HepG2 (cell line): ENCODE measurements around the gene ARHGEF3. TPM values are rescaled to one million over a fixed set of nuclear protein-coding genes. Genes with fewer than 3 reads are reported as not detected.
A peak's percentile ranks its signal among the peaks of the same experiment; 100 is the strongest.

Experiments used
- BCL6 ChIP-seq: IDR thresholded peaks from 2 replicates; pipeline ENCODE4 v1.6.1; 2016; ENCODE audit warnings: missing genetic modification reagents, missing compliant biosample characterization
- EP300 ChIP-seq, 3 experiments: sonication (generic) in 1 of 3; formaldehyde crosslinking in 1 of 3; IDR thresholded peaks; 2 replicates each; pipeline versions ENCODE4 v1.5.1 to v1.6.1; 2011 to 2020; ENCODE audit warnings: low read depth in 2 of 3, low read length in 2 of 3, borderline replicate concordance in 1 of 3, improper control_type of control experiment in 1 of 3, mild to moderate bottlenecking in 1 of 3, missing genetic modification reagents in 1 of 3, moderate library complexity in 1 of 3
- FOXP4 ChIP-seq: sonication (generic); formaldehyde crosslinking; IDR thresholded peaks from 2 replicates; pipeline ENCODE4 v1.4.0; 2020; ENCODE audit warnings: missing genetic modification reagents
- ISL2 ChIP-seq: sonication (generic); formaldehyde crosslinking; IDR thresholded peaks from 2 replicates; pipeline ENCODE4 v1.5.0; 2020; ENCODE audit warnings: missing genetic modification reagents
- KAT8 ChIP-seq: IDR thresholded peaks from 2 replicates; pipeline ENCODE4 v1.6.1; 2016; ENCODE audit warnings: missing genetic modification reagents, missing compliant biosample characterization
- NCOA2 ChIP-seq: sonication (generic); formaldehyde crosslinking; IDR thresholded peaks from 2 replicates; pipeline ENCODE4 v1.8.0; 2022; ENCODE audit warnings: inconsistent platforms
- NCOR1 ChIP-seq: fragments of 200-600 bp; sonication (generic); IDR thresholded peaks from 2 replicates; pipeline ENCODE4 v1.7.0; 2017; ENCODE audit warnings: antibody characterized with exemption, low read length, borderline replicate concordance
- NR2F6 ChIP-seq, 2 experiments: IDR thresholded peaks; 2 replicates each; pipeline ENCODE4 v1.6.1; 2016; ENCODE audit warnings: antibody characterized with exemption in 1 of 2, mild to moderate bottlenecking in 1 of 2
- PATZ1 ChIP-seq: sonication (generic); formaldehyde crosslinking; IDR thresholded peaks from 2 replicates; pipeline ENCODE4 v1.4.0; 2020; ENCODE audit warnings: missing genetic modification reagents
- PAWR ChIP-seq: sonication (generic); formaldehyde crosslinking; IDR thresholded peaks from 2 replicates; pipeline ENCODE4 v1.4.0; 2020; ENCODE audit warnings: missing genetic modification reagents, mild to moderate bottlenecking, borderline replicate concordance
- REPIN1 ChIP-seq: sonication (generic); formaldehyde crosslinking; IDR thresholded peaks from 2 replicates; pipeline ENCODE4 v1.8.0; 2022; ENCODE audit warnings: missing genetic modification reagents, low read depth, mild to moderate bottlenecking, borderline replicate concordance
- RFX5 ChIP-seq: IDR thresholded peaks from 2 replicates; pipeline ENCODE4 v1.6.1; 2011; ENCODE audit warnings: low read depth, low read length, improper control_type of control experiment
- SOX6 ChIP-seq, 2 experiments: fragments of 450-650 bp in 1 of 2; sonication (generic) in 1 of 2; formaldehyde crosslinking in 1 of 2; IDR thresholded peaks; 2 replicates each; pipeline versions ENCODE4 v1.4.0 to v1.6.1; 2017 to 2020; ENCODE audit warnings: antibody characterized with exemption in 1 of 2, mild to moderate bottlenecking in 1 of 2, missing genetic modification reagents in 1 of 2
- ZBTB7B ChIP-seq: sonication (generic); formaldehyde crosslinking; IDR thresholded peaks from 2 replicates; pipeline ENCODE4 v1.4.0; 2020; ENCODE audit warnings: missing genetic modification reagents
- ZNF503 ChIP-seq: sonication (generic); formaldehyde crosslinking; IDR thresholded peaks from 2 replicates; pipeline ENCODE4 v1.4.0; 2020; ENCODE audit warnings: missing genetic modification reagents
- ZNF609 ChIP-seq: sonication (generic); formaldehyde crosslinking; IDR thresholded peaks from 2 replicates; pipeline ENCODE4 v1.4.0; 2020; ENCODE audit warnings: mild to moderate bottlenecking, missing genetic modification reagents, borderline replicate concordance
- ZNF772 ChIP-seq: sonication (generic); formaldehyde crosslinking; IDR thresholded peaks from 2 replicates; pipeline ENCODE4 v1.5.0; 2020; ENCODE audit warnings: mild to moderate bottlenecking, missing genetic modification reagents
- polyA plus RNA-seq, 8 experiments: library from polyadenylated mRNA; depleted of rRNA in 3 of 8; stranded (reverse) in 7 of 8; unstranded in 1 of 8; fragments of >200 nt; fragmentation: Illumina TruSeq in 4 of 8; extraction: Trizol in 4 of 8; gene quantifications; 2 replicates each; pipeline versions ENCODE4 v1.2.1 to v1.2.3, GENCODE V29; 2011 to 2016; ENCODE audit warnings: low read depth in 4 of 8, missing spikeins in 1 of 8, mixed read lengths in 1 of 8; ENCODE audit not compliant: insufficient read depth in 1 of 8
- total RNA-seq, 5 experiments: library from RNA; depleted of rRNA; stranded (reverse); fragments of >200 nt; fragmentation: Illumina TruSeq; extraction: Trizol; gene quantifications; 2 replicates each; pipeline ENCODE4 v1.2.3, GENCODE V29; 2016; ENCODE audit warnings: low read depth in 1 of 5

Gene ARHGEF3
- total and polyA plus RNA-seq, 2 of the 13 experiments (the other 11 are each of a cell fraction or from before 2014, with no cell fraction given) = 14.8 to 23.1 TPM

GRCh38 chr3:56748663-56749231 lies 53.0 kb downstream of the ARHGEF3 start (continued):
- TF ChIP-seq ZNF609 (CRISPR knock-in tag) (0 out of 2 replicates have a peak, but pooled peaks have one; percentile 27), NCOA2 (CRISPR knock-in tag) (peak; percentile 26; the same call in 1 of the 2 replicates), NCOR1 (peak; percentile 52; the same call in 1 of the 2 replicates), BCL6 (CRISPR knock-in tag) (peak; percentile 55), RFX5 (no peak), ZNF503 (CRISPR knock-in tag) (peak; percentile 31; the same call in 1 of the 2 replicates), FOXP4 (CRISPR knock-in tag) (peak; percentile 47; the same call in 1 of the 2 replicates), KAT8 (CRISPR knock-in tag) (0 out of 2 replicates have a peak, but pooled peaks have one; percentile 26), SOX6 (IDR thresholded peaks at IDR 0.05) (no peak), SOX6 (CRISPR knock-in tag; IDR thresholded peaks at IDR 0.05) (peak; percentile 64), ZNF772 (CRISPR knock-in tag) (no peak), PATZ1 (CRISPR knock-in tag) (peak; percentile 55), PAWR (CRISPR knock-in tag) (no peak), REPIN1 (CRISPR knock-in tag) (0 out of 2 replicates have a peak, but pooled peaks have one; percentile 39), ZBTB7B (CRISPR knock-in tag) (0 out of 2 replicates have a peak, but pooled peaks have one; percentile 26), EP300 (IDR thresholded peaks at IDR 0.05; ENCODE audit: low read depth in 2 of 2, low read length in 2 of 2) (peak in 1 of 2 experiments; percentile 73; a peak in 2 of 4 replicates), EP300 (CRISPR knock-in tag; IDR thresholded peaks at IDR 0.05; ENCODE audit: borderline replicate concordance) (no peak), ISL2 (peak; percentile 77; the same call in 1 of the 2 replicates), NR2F6 (IDR thresholded peaks at IDR 0.05) (peak; percentile 74), NR2F6 (CRISPR knock-in tag; IDR thresholded peaks at IDR 0.05) (no peak)
